DND-41 (cell line): ENCODE results near the gene KLK15.

Experiments
- ATAC-seq: fragments of 200-7000 bp; cut with Tn5 transposase; 3 replicates; pipeline ENCODE4 v1.9.1; 2021; ENCODE audit warnings: low read depth; ENCODE audit not compliant: insufficient read depth
- DNase-seq: peaks from one replicate; pipeline ENCODE4 v3.0.0-alpha.2; 2020
- H2AFZ ChIP-seq: 2 replicates; pipeline ENCODE4 v1.6.0; 2012; ENCODE audit warnings: low read depth, low read length
- H3K27ac ChIP-seq: 2 replicates; pipeline ENCODE4 v1.5.1; 2012; ENCODE audit warnings: low read length, inconsistent platforms
- H3K27me3 ChIP-seq: fragments of 200-600 bp; sonication (generic); 2 replicates; pipeline ENCODE4 v1.6.0; 2012; ENCODE audit warnings: low read length, mild to moderate bottlenecking, inconsistent platforms; ENCODE audit not compliant: insufficient read depth, poor library complexity
- H3K36me3 ChIP-seq: 2 replicates; pipeline ENCODE4 v1.5.1; 2012; ENCODE audit warnings: low read length, inconsistent platforms; ENCODE audit not compliant: insufficient read depth
- H3K4me1 ChIP-seq: 2 replicates; pipeline ENCODE4 v1.5.1; 2012; ENCODE audit warnings: mild to moderate bottlenecking, low read length; ENCODE audit not compliant: insufficient read depth
- H3K4me2 ChIP-seq: 2 replicates; pipeline ENCODE4 v1.6.0; 2012; ENCODE audit warnings: mild to moderate bottlenecking, moderate library complexity, low read length, inconsistent platforms; ENCODE audit not compliant: insufficient read depth
- H3K4me3 ChIP-seq, 2 experiments: fragments of 200-600 bp in 1 of 2; shearing (Covaris generic) in 1 of 2; 2 replicates each; pipeline ENCODE4 v1.5.1; 2012 to 2016; ENCODE audit warnings: inconsistent platforms in 2 of 2, low read length in 2 of 2, mild to moderate bottlenecking in 2 of 2, low read depth in 1 of 2, moderate library complexity in 1 of 2
- H3K79me2 ChIP-seq: 2 replicates; pipeline ENCODE4 v1.6.0; 2012; ENCODE audit warnings: low read length, inconsistent platforms; ENCODE audit not compliant: insufficient read depth
- H3K9ac ChIP-seq: 2 replicates; pipeline ENCODE4 v1.6.0; 2012; ENCODE audit warnings: low read depth, mild to moderate bottlenecking, inconsistent platforms, low read length, moderate library complexity
- H3K9me3 ChIP-seq: 2 replicates; pipeline ENCODE4 v1.5.1; 2012; ENCODE audit warnings: low read length, moderate library complexity, mild to moderate bottlenecking, inconsistent platforms; ENCODE audit not compliant: insufficient read depth, severe bottlenecking
- H4K20me1 ChIP-seq: 2 replicates; pipeline ENCODE4 v1.6.0; 2012; ENCODE audit warnings: low read length; ENCODE audit not compliant: insufficient read depth
- EZH2 ChIP-seq: IDR thresholded peaks from 3 replicates; pipeline ENCODE4 v1.6.1; 2012; ENCODE audit warnings: borderline replicate concordance, low read depth, mild to moderate bottlenecking, moderate library complexity, low read length, inconsistent platforms; ENCODE audit not compliant: severe bottlenecking
- TF ChIP-seq, protein P1 (sequence below): IDR thresholded peaks from 2 replicates; pipeline ENCODE4 v1.5.1; 2012; ENCODE audit warnings: borderline replicate concordance, low read length, moderate library complexity, mild to moderate bottlenecking; ENCODE audit not compliant: poor library complexity, severe bottlenecking; ENCODE audit errors: extremely low read depth

Gene KLK15

GRCh38 chr19:50878851-50879250 is 45.5 kb upstream of the KLK15 start:
- Histone ChIP-seq H3K4me2 (no peak overlapping the region), H4K20me1 (0 out of 2 replicates have a peak, but pooled peaks cover 5% of the 10 kb centered on the region), H3K4me1 (no peaks in the 10 kb centered on the region), H3K79me2 (no peaks in the 10 kb centered on the region), H3K27ac (no peak overlapping the region), H3K9me3 (no peaks in the 10 kb centered on the region), H3K27me3 (peaks cover 13% of the 10 kb centered on the region), H3K4me3 (no peak overlapping the region), H3K36me3 (no peaks in the 10 kb centered on the region), H2AFZ (no peak overlapping the region), H3K9ac (no peak overlapping the region)
- DNase-seq (no peak), ATAC-seq (no peak)
- TF ChIP-seq EZH2: no peak
- TF ChIP-seq, protein P1, sequence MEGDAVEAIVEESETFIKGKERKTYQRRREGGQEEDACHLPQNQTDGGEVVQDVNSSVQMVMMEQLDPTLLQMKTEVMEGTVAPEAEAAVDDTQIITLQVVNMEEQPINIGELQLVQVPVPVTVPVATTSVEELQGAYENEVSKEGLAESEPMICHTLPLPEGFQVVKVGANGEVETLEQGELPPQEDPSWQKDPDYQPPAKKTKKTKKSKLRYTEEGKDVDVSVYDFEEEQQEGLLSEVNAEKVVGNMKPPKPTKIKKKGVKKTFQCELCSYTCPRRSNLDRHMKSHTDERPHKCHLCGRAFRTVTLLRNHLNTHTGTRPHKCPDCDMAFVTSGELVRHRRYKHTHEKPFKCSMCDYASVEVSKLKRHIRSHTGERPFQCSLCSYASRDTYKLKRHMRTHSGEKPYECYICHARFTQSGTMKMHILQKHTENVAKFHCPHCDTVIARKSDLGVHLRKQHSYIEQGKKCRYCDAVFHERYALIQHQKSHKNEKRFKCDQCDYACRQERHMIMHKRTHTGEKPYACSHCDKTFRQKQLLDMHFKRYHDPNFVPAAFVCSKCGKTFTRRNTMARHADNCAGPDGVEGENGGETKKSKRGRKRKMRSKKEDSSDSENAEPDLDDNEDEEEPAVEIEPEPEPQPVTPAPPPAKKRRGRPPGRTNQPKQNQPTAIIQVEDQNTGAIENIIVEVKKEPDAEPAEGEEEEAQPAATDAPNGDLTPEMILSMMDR: no peak

GRCh38 chr19:50877338-50877737 is 44.0 kb upstream of the KLK15 start:
- Histone ChIP-seq H3K9me3 (no peaks in the 10 kb centered on the region), H3K27ac (no peak overlapping the region), H3K4me3 (no peak overlapping the region), H3K36me3 (no peaks in the 10 kb centered on the region), H3K4me2 (no peak overlapping the region), H4K20me1 (0 out of 2 replicates have a peak, but pooled peaks cover 5% of the 10 kb centered on the region), H3K4me1 (no peaks in the 10 kb centered on the region), H3K9ac (no peak overlapping the region), H3K79me2 (no peaks in the 10 kb centered on the region), H2AFZ (no peak overlapping the region), H3K27me3 (peaks cover 22% of the 10 kb centered on the region)
- TF ChIP-seq EZH2: no peak
- TF ChIP-seq, protein P1: no peak
- no peak for DNase-seq
- no peak for ATAC-seq

GRCh38 chr19:50876456-50876855 is 43.1 kb upstream of the KLK15 start:
- Histone ChIP-seq H3K27me3 (peaks cover 22% of the 10 kb centered on the region), H3K4me3 (no peak overlapping the region), H2AFZ (no peak overlapping the region), H3K9me3 (no peaks in the 10 kb centered on the region), H3K4me2 (no peak overlapping the region), H3K4me1 (no peaks in the 10 kb centered on the region), H3K9ac (no peak overlapping the region), H4K20me1 (0 out of 2 replicates have a peak, but pooled peaks cover 5% of the 10 kb centered on the region), H3K27ac (no peak overlapping the region), H3K79me2 (no peaks in the 10 kb centered on the region), H3K36me3 (no peaks in the 10 kb centered on the region)
- TF ChIP-seq EZH2: no peak
- TF ChIP-seq, protein P1: no peak
- DNase-seq (no peak), ATAC-seq (no peak)
